Measurements from ENCODE around the gene LGR4.

The LGR4 gene

DNA sequence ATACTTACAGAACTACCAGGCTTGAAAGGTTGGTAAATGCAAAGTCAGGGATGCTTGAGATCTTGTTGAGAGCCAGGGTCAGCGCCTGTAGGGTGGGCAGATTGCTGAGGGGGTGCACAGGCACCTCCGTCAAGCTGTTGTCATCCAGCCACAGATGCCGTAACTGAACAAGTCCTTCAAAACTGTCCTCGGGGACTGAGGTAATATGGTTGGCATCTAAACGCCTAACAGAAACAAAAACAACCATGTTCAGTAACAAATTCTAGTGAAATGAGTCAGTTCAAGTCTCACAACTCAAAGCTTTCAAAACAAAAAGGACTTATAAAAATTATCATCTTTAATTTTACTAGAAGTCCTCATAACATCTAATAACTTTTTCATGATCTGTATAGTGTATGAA is 87.3 kb downstream of the LGR4 start:
- TF ChIP-seq, protein P1, sequence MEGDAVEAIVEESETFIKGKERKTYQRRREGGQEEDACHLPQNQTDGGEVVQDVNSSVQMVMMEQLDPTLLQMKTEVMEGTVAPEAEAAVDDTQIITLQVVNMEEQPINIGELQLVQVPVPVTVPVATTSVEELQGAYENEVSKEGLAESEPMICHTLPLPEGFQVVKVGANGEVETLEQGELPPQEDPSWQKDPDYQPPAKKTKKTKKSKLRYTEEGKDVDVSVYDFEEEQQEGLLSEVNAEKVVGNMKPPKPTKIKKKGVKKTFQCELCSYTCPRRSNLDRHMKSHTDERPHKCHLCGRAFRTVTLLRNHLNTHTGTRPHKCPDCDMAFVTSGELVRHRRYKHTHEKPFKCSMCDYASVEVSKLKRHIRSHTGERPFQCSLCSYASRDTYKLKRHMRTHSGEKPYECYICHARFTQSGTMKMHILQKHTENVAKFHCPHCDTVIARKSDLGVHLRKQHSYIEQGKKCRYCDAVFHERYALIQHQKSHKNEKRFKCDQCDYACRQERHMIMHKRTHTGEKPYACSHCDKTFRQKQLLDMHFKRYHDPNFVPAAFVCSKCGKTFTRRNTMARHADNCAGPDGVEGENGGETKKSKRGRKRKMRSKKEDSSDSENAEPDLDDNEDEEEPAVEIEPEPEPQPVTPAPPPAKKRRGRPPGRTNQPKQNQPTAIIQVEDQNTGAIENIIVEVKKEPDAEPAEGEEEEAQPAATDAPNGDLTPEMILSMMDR (IDR thresholded peaks at IDR 0.05), result no peak
- no peak overlapping the region for H3K27ac ChIP-seq

DNA sequence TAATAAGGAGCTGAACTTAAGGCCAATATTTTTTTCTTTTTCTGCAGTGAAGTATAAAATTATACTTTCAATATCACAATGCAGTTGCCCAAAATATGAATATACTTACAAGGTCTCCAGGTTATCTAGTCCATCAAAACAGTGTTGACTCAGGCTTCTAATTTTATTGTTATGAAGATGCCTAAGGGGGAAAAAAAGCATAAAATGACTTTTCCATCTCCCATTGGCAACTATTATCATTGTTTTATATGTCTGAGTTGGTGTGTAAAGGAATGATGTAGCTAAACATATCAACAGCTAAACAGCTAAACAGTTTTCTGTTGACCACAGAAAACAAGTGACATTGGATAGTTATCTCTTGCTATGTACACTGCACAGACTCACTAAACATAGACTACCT is 88.4 kb downstream of the LGR4 start:
- H3K27ac ChIP-seq, result no peak overlapping the region

DNA sequence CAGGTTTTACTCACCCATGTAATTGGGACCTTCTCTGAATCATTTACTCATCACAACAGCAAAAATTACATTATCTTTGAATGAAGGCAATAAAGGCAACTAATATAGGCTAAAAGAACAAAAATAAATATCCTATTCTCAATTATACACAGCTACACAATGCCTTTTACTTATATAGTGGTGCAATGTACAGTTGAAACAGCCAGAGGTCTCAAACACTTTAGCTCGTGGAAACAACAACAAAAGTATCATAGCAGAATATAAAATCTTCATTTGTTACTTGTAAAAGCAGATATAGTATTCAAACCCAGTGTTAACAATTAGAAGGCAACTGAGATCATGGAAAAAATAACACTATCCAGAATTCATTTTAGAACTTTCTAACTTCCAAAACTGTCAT is 88.9 kb downstream of the LGR4 start:
- TF ChIP-seq, protein P1 (IDR thresholded peaks at IDR 0.05), result no peak
- H3K27ac ChIP-seq, result no peak overlapping the region

More for the DNA sequence above, 88.4 kb downstream of the LGR4 start:
- TF ChIP-seq, protein P1 (IDR thresholded peaks at IDR 0.05), result no peak
- no peak for TF ChIP-seq ZFX (IDR thresholded peaks at IDR 0.05; ENCODE audit: borderline replicate concordance)

DNA sequence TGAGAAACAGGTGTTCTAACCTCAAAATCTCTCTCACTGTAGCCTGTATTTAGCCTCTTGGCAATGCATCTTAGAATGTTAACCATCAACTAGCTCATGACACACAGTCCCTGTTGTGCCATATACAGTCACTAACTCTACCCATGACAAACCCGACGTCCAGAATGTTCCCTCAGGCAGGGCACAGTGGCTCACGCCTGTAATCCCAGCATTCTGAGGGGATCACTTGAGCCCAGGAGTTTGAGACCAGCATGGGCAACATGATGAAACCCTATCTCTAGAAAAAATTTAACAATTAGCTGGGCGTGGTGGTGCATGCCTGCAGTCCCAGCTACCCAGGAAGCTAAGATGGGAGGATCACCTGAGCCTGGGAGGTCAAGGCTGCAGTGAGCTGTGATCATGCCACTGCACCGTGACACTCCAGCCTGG is 91.3 kb downstream of the LGR4 start:
- TF ChIP-seq, protein P1 (IDR thresholded peaks at IDR 0.05), result no peak
- no peak for TF ChIP-seq ZFX (IDR thresholded peaks at IDR 0.05; ENCODE audit: borderline replicate concordance)
- no peak overlapping the region for H3K27ac ChIP-seq

GRCh38 chr11:27380771-27381170 is 91.8 kb downstream of the LGR4 start:
- H3K27ac ChIP-seq, result no peak overlapping the region
- TF ChIP-seq, protein P1 (IDR thresholded peaks at IDR 0.05), result no peak
- no peak for TF ChIP-seq ZFX (IDR thresholded peaks at IDR 0.05; ENCODE audit: borderline replicate concordance)

- no peak for TF ChIP-seq ZFX (IDR thresholded peaks at IDR 0.05; ENCODE audit: borderline replicate concordance)
- TF ChIP-seq, protein P1 (IDR thresholded peaks at IDR 0.05), result no peak
- no peak overlapping the region for H3K27ac ChIP-seq
Measured at GRCh38 chr11:27379449-27379848, 93.1 kb downstream of the LGR4 start.

DNA sequence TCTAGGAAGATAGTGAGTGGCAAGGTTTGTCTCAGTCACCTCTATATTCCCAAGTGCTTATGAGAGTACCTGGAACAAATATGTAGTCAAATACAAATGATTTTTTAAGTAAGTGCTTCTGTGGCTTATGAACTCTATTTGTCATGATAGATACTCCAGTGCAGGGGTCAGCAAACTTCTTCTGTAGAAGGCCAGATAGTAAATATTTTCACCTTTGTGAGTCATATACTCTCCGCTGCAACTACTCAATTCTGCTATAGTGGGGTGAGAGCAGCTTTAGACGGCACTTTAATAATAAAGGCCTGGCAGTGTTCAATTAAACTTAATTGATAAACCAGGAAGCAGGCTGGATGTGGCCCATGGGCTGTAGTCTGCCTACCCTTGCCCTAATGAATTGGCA is 97.2 kb downstream of the LGR4 start:
- TF ChIP-seq, protein P1 (IDR thresholded peaks at IDR 0.05), result no peak
- no peak for TF ChIP-seq ZFX (IDR thresholded peaks at IDR 0.05; ENCODE audit: borderline replicate concordance)
- no peak overlapping the region for H3K27ac ChIP-seq

Measured in 22Rv1 (cell line).